Measurements from ENCODE around the gene GGA3. TPM values are rescaled to one million over a fixed set of nuclear protein-coding genes. Genes with fewer than 3 reads are reported as not detected.
A peak's percentile ranks its signal among the peaks of the same experiment; 100 is the strongest.

Gene GGA3
- total RNA-seq, 2 donors from 2014 or later, result 32.5 to 48.4 TPM

- Histone ChIP-seq H3K4me1 (peaks cover 4% of the 10 kb centered on the region), H3K27me3 (no peaks in the 10 kb centered on the region)
- intact Hi-C loops (cut with DNase I), result no loop called here
Measured at GRCh38 chr17:75270966-75271232, 9.5 kb upstream of the GGA3 start, which contains the start of gene MIF4GD. TSS of gene MIF4GD (minus strand) at chr17:75271231. CDS start at chr17:75270195, 1,036 bp downstream.

DNA sequence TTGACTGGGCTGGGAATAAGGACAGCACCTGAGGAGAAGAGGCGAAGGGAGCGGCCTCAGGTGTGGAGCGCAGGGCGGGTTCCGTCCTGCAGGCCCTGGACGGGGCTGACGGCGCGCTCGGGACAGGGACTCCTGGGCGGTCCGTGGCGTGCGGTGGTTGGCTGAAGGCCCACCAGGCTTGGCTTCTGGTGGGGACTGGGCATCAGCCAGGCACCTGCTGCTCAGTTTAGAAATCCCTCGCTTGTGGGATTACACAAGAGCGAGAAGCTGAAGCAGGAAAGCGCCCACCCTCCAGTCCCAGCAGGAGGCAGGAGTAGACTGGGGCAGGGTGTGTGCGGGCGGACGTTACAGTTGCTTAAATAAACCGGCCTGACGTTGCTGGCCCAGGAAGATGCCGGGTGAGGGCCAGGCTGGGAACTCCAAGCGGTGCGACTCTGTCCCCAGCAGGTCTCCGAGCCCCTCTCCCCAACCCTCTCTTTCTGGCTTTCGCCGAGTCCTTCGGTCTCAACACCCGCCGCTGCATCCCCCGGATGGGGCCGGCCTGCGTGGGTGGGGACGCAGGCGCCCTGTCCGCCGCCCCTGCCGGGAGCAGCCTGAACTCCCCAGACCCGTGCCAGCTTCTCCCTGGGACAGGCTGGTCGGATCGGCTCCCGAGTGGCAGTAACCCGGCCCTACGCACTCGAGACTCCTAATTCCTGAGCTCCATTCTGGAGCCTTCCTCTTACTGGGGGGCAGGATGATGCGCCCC, 9.0 kb upstream of the GGA3 start:
- peak; percentile 73 for DNase-seq
- peak overlapping the region; percentile 92 for H3K4me3 ChIP-seq
- H3K9ac ChIP-seq (ENCODE audit: low read depth in 2 of 2, low read length in 2 of 2), result peak overlapping the region; percentile 90 to 92
- no peaks in the 10 kb centered on the region for H3K27me3 ChIP-seq
- TF ChIP-seq, protein P1, sequence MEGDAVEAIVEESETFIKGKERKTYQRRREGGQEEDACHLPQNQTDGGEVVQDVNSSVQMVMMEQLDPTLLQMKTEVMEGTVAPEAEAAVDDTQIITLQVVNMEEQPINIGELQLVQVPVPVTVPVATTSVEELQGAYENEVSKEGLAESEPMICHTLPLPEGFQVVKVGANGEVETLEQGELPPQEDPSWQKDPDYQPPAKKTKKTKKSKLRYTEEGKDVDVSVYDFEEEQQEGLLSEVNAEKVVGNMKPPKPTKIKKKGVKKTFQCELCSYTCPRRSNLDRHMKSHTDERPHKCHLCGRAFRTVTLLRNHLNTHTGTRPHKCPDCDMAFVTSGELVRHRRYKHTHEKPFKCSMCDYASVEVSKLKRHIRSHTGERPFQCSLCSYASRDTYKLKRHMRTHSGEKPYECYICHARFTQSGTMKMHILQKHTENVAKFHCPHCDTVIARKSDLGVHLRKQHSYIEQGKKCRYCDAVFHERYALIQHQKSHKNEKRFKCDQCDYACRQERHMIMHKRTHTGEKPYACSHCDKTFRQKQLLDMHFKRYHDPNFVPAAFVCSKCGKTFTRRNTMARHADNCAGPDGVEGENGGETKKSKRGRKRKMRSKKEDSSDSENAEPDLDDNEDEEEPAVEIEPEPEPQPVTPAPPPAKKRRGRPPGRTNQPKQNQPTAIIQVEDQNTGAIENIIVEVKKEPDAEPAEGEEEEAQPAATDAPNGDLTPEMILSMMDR (IDR thresholded peaks at IDR 0.05), result peak; percentile 33
- H3K36me3 ChIP-seq, result peaks cover 4% of the 10 kb centered on the region
- H3K4me1 ChIP-seq, result peaks cover 4% of the 10 kb centered on the region
- peak overlapping the region; percentile 90 for H3K27ac ChIP-seq
- intact Hi-C loops (cut with DNase I), result no loop called here
- H3K9me3 ChIP-seq, result no peaks in the 10 kb centered on the region

More at GRCh38 chr17:75270966-75271232, 9.5 kb upstream of the GGA3 start, which contains the start of gene MIF4GD:
- TF ChIP-seq, protein P1 (IDR thresholded peaks at IDR 0.05), result no peak
- Histone ChIP-seq H3K9ac (ENCODE audit: low read depth in 2 of 2, low read length in 2 of 2) (peak within 1 kb of the TSS; percentile 90 to 92), H3K36me3 (no peaks in the 10 kb centered on the region), H3K27ac (peak within 1 kb of the TSS; percentile 90), H3K9me3 (no peaks in the 10 kb centered on the region), H3K4me3 (peak within 1 kb of the TSS; percentile 92)
- DNase-seq, result no peak

DNA sequence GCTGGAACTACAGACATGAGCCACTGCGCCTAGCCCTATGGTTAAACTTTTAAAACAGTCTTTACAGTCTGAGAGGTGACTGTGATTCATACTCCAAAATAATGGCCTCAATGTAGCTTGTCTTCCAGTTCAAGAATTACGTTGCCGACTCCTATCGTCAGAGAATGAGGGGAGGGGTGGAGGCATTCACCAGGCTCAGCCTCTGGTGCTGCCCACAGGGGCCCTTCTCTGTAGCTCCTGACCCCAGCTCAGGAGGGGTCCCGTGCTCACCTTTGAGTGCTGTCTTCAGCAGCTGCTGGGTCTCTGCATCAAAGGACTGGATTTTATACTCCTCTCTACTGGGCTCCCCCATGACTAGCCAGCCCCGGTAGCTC, 8.4 kb upstream of the GGA3 start:
- H3K27ac ChIP-seq, result peak overlapping the region; percentile 90
- peaks cover 5% of the 10 kb centered on the region for H3K36me3 ChIP-seq
- no peaks in the 10 kb centered on the region for H3K9me3 ChIP-seq
- DNase-seq, result no peak
- peak overlapping the region; percentile 92 for H3K4me3 ChIP-seq
- TF ChIP-seq, protein P1 (IDR thresholded peaks at IDR 0.05), result no peak
- intact Hi-C loops (cut with DNase I), result no loop called here
- no peaks in the 10 kb centered on the region for H3K27me3 ChIP-seq
- peaks cover 4% of the 10 kb centered on the region for H3K4me1 ChIP-seq
- H3K9ac ChIP-seq (ENCODE audit: low read depth in 2 of 2, low read length in 2 of 2), result peak overlapping the region; percentile 90 to 92

- H3K27ac ChIP-seq, result peak overlapping the region; percentile 2
Measured at GRCh38 chr17:75267411-75268232, 6.2 kb upstream of the GGA3 start.

GRCh38 chr17:75267153-75267410, 5.7 kb upstream of the GGA3 start:
- intact Hi-C loops (cut with DNase I), result no loop called here
- no peak overlapping the region for H3K27ac ChIP-seq

More at GRCh38 chr17:75267411-75268232, 6.2 kb upstream of the GGA3 start:
- Histone ChIP-seq H3K4me3 (no peak overlapping the region), H3K4me1 (peaks cover 9% of the 10 kb centered on the region), H3K27me3 (no peaks in the 10 kb centered on the region), H3K9me3 (no peaks in the 10 kb centered on the region), H3K9ac (ENCODE audit: low read depth in 2 of 2, low read length in 2 of 2) (peak overlapping the region in 1 of 2 donors; percentile 22), H3K36me3 (peaks cover 5% of the 10 kb centered on the region)
- TF ChIP-seq, protein P1 (IDR thresholded peaks at IDR 0.05), result no peak
- peak; percentile 74 for DNase-seq
- intact Hi-C loops (cut with DNase I), result no loop called here

More at GRCh38 chr17:75267153-75267410, 5.7 kb upstream of the GGA3 start:
- TF ChIP-seq, protein P1 (IDR thresholded peaks at IDR 0.05), result no peak
- peaks cover 10% of the 10 kb centered on the region for H3K4me1 ChIP-seq
- no peak overlapping the region for H3K4me3 ChIP-seq
- no peak overlapping the region for H3K9ac ChIP-seq (ENCODE audit: low read depth in 2 of 2, low read length in 2 of 2)
- DNase-seq, result no peak
- H3K27me3 ChIP-seq, result no peaks in the 10 kb centered on the region
- no peaks in the 10 kb centered on the region for H3K9me3 ChIP-seq
- peaks cover 5% of the 10 kb centered on the region for H3K36me3 ChIP-seq

Measured in colonic mucosa (tissue), 4 donors.